ENCODE results near the gene MCM3AP. TPM values are rescaled to one million over a fixed set of nuclear protein-coding genes. Genes with fewer than 3 reads are reported as not detected.

Gene MCM3AP
- total RNA-seq, 1 experiment from 2014 or later: 140 TPM

- POLR2A ChIA-PET (ENCODE audit: unreplicated experiment): no interaction called here
- intact Hi-C loops (cut with micrococcal nuclease): loop anchor here (5.0 kb wide), 1 partner anchor 92 kb away; the partner anchor contains the start of genes C21orf58 and PCNT
- Histone ChIP-seq H3K9me2 (replicated peaks; ENCODE audit: low read length) (no peaks in the 10 kb centered on the region), H3K9ac (ENCODE audit: low read length) (peak overlapping the region; percentile 84), H3F3A (ENCODE audit: low read length, unreplicated experiment) (no peaks in the 10 kb centered on the region), H3K79me2 (ENCODE audit: low read length) (peaks cover 48% of the 10 kb centered on the region), H3K4me3 (ENCODE audit: low read length) (peak overlapping the region; percentile 86), H3K4me2 (ENCODE audit: low read length) (peak overlapping the region; percentile 86), H3K9me3 (ENCODE audit: low read length) (no peaks in the 10 kb centered on the region), H3K27ac (ENCODE audit: low read length) (no peak overlapping the region), H3K27me3 (ENCODE audit: low read length) (no peaks in the 10 kb centered on the region), H3K36me3 (ENCODE audit: low read depth, low read length) (peaks cover 21% of the 10 kb centered on the region), H2AFZ (ENCODE audit: low read length) (peak overlapping the region; percentile 93; the same call in 1 of the 2 replicates), H3K4me1 (ENCODE audit: insufficient read depth, low read length) (peaks cover 32% of the 10 kb centered on the region), H4K20me1 (ENCODE audit: low read length) (peaks cover 15% of the 10 kb centered on the region; the same call in 1 of the 2 replicates)
- ATAC-seq: no peak
- CTCF ChIA-PET: interaction anchor here (0.6 to 1.0 kb wide), 2 partner anchors 87 to 256 kb away, joined by 3 to 8 read pairs; no protein-coding TSS in a partner anchor
- TF ChIP-seq EZH2phosphoT487 (IDR thresholded peaks at IDR 0.05; ENCODE audit: borderline replicate concordance, low read length) (no peak), EZH2 (IDR thresholded peaks at IDR 0.05; ENCODE audit: low read length, unreplicated experiment) (no peak), CTCF (conservative IDR thresholded peaks at IDR 0.05; ENCODE audit: low read depth, low read length) (no peak)
- DNase-seq: no peak
- BruUV-seq (replicated peaks): no TSS peak
Observed at GRCh38 chr21:46229923-46230260, 55.5 kb downstream of the MCM3AP start.

- Histone ChIP-seq H3K27me3 (ENCODE audit: low read length) (no peaks in the 10 kb centered on the region), H3K36me3 (ENCODE audit: low read depth, low read length) (0 out of 2 replicates have a peak, but pooled peaks cover 16% of the 10 kb centered on the region), H3F3A (ENCODE audit: low read length, unreplicated experiment) (no peaks in the 10 kb centered on the region), H2AFZ (ENCODE audit: low read length) (peak overlapping the region; percentile 93), H3K9me2 (replicated peaks; ENCODE audit: low read length) (no peaks in the 10 kb centered on the region), H3K4me2 (ENCODE audit: low read length) (peak overlapping the region; percentile 86), H3K9me3 (ENCODE audit: low read length) (no peaks in the 10 kb centered on the region), H3K9ac (ENCODE audit: low read length) (peak overlapping the region; percentile 84), H3K27ac (ENCODE audit: low read length) (peak overlapping the region; percentile 33; the same call in 1 of the 2 replicates), H3K79me2 (ENCODE audit: low read length) (peaks cover 52% of the 10 kb centered on the region), H3K4me3 (ENCODE audit: low read length) (peak overlapping the region; percentile 86), H3K4me1 (ENCODE audit: insufficient read depth, low read length) (peaks cover 32% of the 10 kb centered on the region), H4K20me1 (ENCODE audit: low read length) (peaks cover 15% of the 10 kb centered on the region; the same call in 1 of the 2 replicates)
- BruUV-seq (replicated peaks): no TSS peak
- TF ChIP-seq EZH2phosphoT487 (IDR thresholded peaks at IDR 0.05; ENCODE audit: borderline replicate concordance, low read length): no peak
- no peak for TF ChIP-seq EZH2 (IDR thresholded peaks at IDR 0.05; ENCODE audit: low read length, unreplicated experiment)
- TF ChIP-seq CTCF (conservative IDR thresholded peaks at IDR 0.05; ENCODE audit: low read depth, low read length): peak; percentile 51
- POLR2A ChIA-PET (ENCODE audit: unreplicated experiment): no interaction called here
- intact Hi-C loops (cut with micrococcal nuclease): loop anchor here (5.0 kb wide), 1 partner anchor 93 kb away; the partner anchor contains the start of genes C21orf58 and PCNT
- ATAC-seq: peak; percentile 35
- peak; percentile 37 for DNase-seq
- CTCF ChIA-PET: interaction anchor here (0.6 to 1.0 kb wide), 2 partner anchors 86 to 256 kb away, joined by 3 to 8 read pairs; no protein-coding TSS in a partner anchor
Observed at GRCh38 chr21:46229133-46229922, 56.1 kb downstream of the MCM3AP start.
